Liver (tissue), 9 donors: ENCODE results near the gene PIK3CG. TPM values are rescaled to one million over a fixed set of nuclear protein-coding genes. Genes with fewer than 3 reads are reported as not detected.
"Not testable (repeated sequence)": the region's sequence is repeated elsewhere in the genome, so short reads cannot be mapped to it uniquely, and the experiment has no call there.

ENCODE experiments used
- DNase-seq: peaks from one replicate; pipeline ENCODE4 v3.0.0-alpha.2; 2017; ENCODE audit warnings: low spot score
- H3K27ac ChIP-seq, 2 donors: one replicate each; pipeline ENCODE4 v1.7.0; 2013; ENCODE audit warnings: inconsistent platforms in 2 of 2, low read length in 2 of 2, control low read depth in 1 of 2, low read depth in 1 of 2, mild to moderate bottlenecking in 1 of 2
- H3K27me3 ChIP-seq, 4 donors: one replicate each; pipeline versions ENCODE4 v1.6.1 to v1.7.0; 2013; ENCODE audit warnings: low read length in 3 of 4, inconsistent platforms in 1 of 4, mild to moderate bottlenecking in 1 of 4, moderate library complexity in 1 of 4; ENCODE audit not compliant: control insufficient read depth in 4 of 4, insufficient read depth in 4 of 4
- H3K36me3 ChIP-seq, 4 donors: one replicate each; pipeline versions ENCODE4 v1.6.1 to v1.7.0; 2013; ENCODE audit warnings: low read length in 3 of 4, mild to moderate bottlenecking in 3 of 4, low read depth in 1 of 4, moderate library complexity in 1 of 4; ENCODE audit not compliant: control insufficient read depth in 4 of 4, insufficient read depth in 3 of 4
- H3K4me1 ChIP-seq, 4 donors: one replicate each; pipeline versions ENCODE4 v1.6.1 to v1.7.0; 2013; ENCODE audit warnings: low read length in 3 of 4, mild to moderate bottlenecking in 3 of 4, moderate library complexity in 1 of 4; ENCODE audit not compliant: control insufficient read depth in 4 of 4, insufficient read depth in 4 of 4
- H3K4me3 ChIP-seq, 3 donors: one replicate each; pipeline versions ENCODE4 v1.6.1 to v1.7.0; 2013; ENCODE audit warnings: low read length in 3 of 3, control low read depth in 1 of 3, low read depth in 1 of 3, mild to moderate bottlenecking in 1 of 3
- H3K9ac ChIP-seq, 2 donors: one replicate each; pipeline ENCODE4 v1.7.0; 2013; ENCODE audit warnings: low read length in 2 of 2, mild to moderate bottlenecking in 2 of 2, moderate library complexity in 2 of 2, control low read depth in 1 of 2, low read depth in 1 of 2
- H3K9me3 ChIP-seq, 4 donors: one replicate each; pipeline versions ENCODE4 v1.6.1 to v1.7.0; 2013; ENCODE audit warnings: low read length in 3 of 4; ENCODE audit not compliant: control insufficient read depth in 4 of 4
- ATF3 ChIP-seq: IDR thresholded peaks from 2 replicates; pipeline ENCODE4 v1.6.1; 2016; ENCODE audit warnings: antibody characterized with exemption
- CTCF ChIP-seq: fragments of 150-350 bp; IDR thresholded peaks from 2 replicates; pipeline ENCODE4 v1.5.1; 2017; ENCODE audit warnings: improper control_type of control experiment, low read depth, low read length; ENCODE audit not compliant: missing input control
- EGR1 ChIP-seq, 2 donors: IDR thresholded peaks; 2 replicates each; pipeline ENCODE4 v1.6.1; 2016 to 2018; ENCODE audit warnings: antibody characterized with exemption in 2 of 2, low read depth in 2 of 2
- GABPA ChIP-seq, 2 donors: IDR thresholded peaks in 1 of 2; conservative IDR thresholded peaks in 1 of 2; 2 replicates each; pipeline ENCODE4 v1.6.1; 2016; ENCODE audit warnings: antibody characterized with exemption in 2 of 2, mild to moderate bottlenecking in 1 of 2, moderate library complexity in 1 of 2
- HNF4G ChIP-seq: IDR thresholded peaks from 2 replicates; pipeline ENCODE4 v1.6.1; 2016; ENCODE audit warnings: antibody characterized with exemption
- JUND ChIP-seq, 2 donors: IDR thresholded peaks; 2 replicates each; pipeline ENCODE4 v1.6.1; 2016; ENCODE audit warnings: antibody characterized with exemption in 2 of 2
- MAX ChIP-seq: IDR thresholded peaks from 2 replicates; pipeline ENCODE4 v1.6.1; 2016; ENCODE audit warnings: antibody characterized with exemption
- NR2F2 ChIP-seq: IDR thresholded peaks from 2 replicates; pipeline ENCODE4 v1.6.1; 2016; ENCODE audit warnings: antibody characterized with exemption
- RAD21 ChIP-seq, 2 donors: IDR thresholded peaks; 2 replicates each; pipeline ENCODE4 v1.6.1; 2016; ENCODE audit warnings: antibody characterized with exemption in 2 of 2, mild to moderate bottlenecking in 2 of 2
- RXRA ChIP-seq, 2 donors: IDR thresholded peaks; 2 replicates each; pipeline ENCODE4 v1.6.1; 2017 to 2018; ENCODE audit warnings: antibody characterized with exemption in 2 of 2, mild to moderate bottlenecking in 1 of 2
- SP1 ChIP-seq: IDR thresholded peaks from 2 replicates; pipeline ENCODE4 v1.6.1; 2018; ENCODE audit warnings: antibody characterized with exemption, mild to moderate bottlenecking
- YY1 ChIP-seq: IDR thresholded peaks from 2 replicates; pipeline ENCODE4 v1.6.1; 2016; ENCODE audit warnings: antibody characterized with exemption, mild to moderate bottlenecking
- ZBTB33 ChIP-seq: IDR thresholded peaks from 2 replicates; pipeline ENCODE4 v1.6.1; 2016; ENCODE audit warnings: antibody characterized with exemption
- WGBS: extraction: QIAGEN DNeasy Blood & Tissue Kit; methylation state at CpG from one replicate; pipeline ENCODE4 v1.1.7; 2013; 5-methylcytosine and 5-hydroxymethylcytosine counted together
- polyA plus RNA-seq, 2 donors: library from polyadenylated mRNA; stranded (reverse) in 1 of 2; unstranded in 1 of 2; fragments of 200-250 nt in 1 of 2; fragments of >200 nt in 1 of 2; fragmentation: Nextera tagmentation in 1 of 2; extraction: Ambion mirVana in 1 of 2; gene quantifications; one replicate each; pipeline versions ENCODE4 v1.2.1 to v1.2.3, GENCODE V29; 2013 to 2015
- total RNA-seq, 2 donors: library from RNA; depleted of rRNA; stranded (reverse); fragments of >200 nt; gene quantifications; one replicate each; pipeline ENCODE4 v1.2.3, GENCODE V29; 2014
- donor health status: healthy.
- donor health status: healthy.
- donor health status: healthy.
- donor health status: healthy.
- donor health status: healthy.

The PIK3CG gene
- total and polyA plus RNA-seq, 4 donors = 0.36 to 4.1 (median 1.3) TPM

GRCh38 chr7:106848851-106849442 is 16.1 kb upstream of the PIK3CG start:
- no peak overlapping the region for H3K27ac ChIP-seq
- DNase-seq = no peak
- no peaks in the 10 kb centered on the region for H3K36me3 ChIP-seq
- no peaks in the 10 kb centered on the region for H3K27me3 ChIP-seq
- no peaks in the 10 kb centered on the region for H3K4me1 ChIP-seq
- no peaks in the 10 kb centered on the region for H3K9me3 ChIP-seq
- TF ChIP-seq JUND (IDR thresholded peaks at IDR 0.05) (no peak), RXRA (IDR thresholded peaks at IDR 0.05) (no peak), RAD21 (IDR thresholded peaks at IDR 0.05) (no peak), YY1 (no peak)
- 55% methylated on average over 1 of the region's 1 CpG for WGBS
- no peak overlapping the region for H3K9ac ChIP-seq
- H3K4me3 ChIP-seq = no peak overlapping the region

- not testable (repeated sequence) for H3K36me3 ChIP-seq, H3K9me3 ChIP-seq, H3K9ac ChIP-seq, H3K27me3 ChIP-seq, H3K4me3 ChIP-seq, H3K27ac ChIP-seq, H3K4me1 ChIP-seq, DNase-seq
- 93% methylated on average over 7 of the region's 7 CpGs for WGBS
Observed at GRCh38 chr7:106851632-106852031, 13.4 kb upstream of the PIK3CG start.

- Histone ChIP-seq H3K9me3 (no peaks in the 10 kb centered on the region), H3K4me1 (no peaks in the 10 kb centered on the region), H3K4me3 (no peak overlapping the region), H3K9ac (no peak overlapping the region), H3K36me3 (no peaks in the 10 kb centered on the region), H3K27me3 (no peaks in the 10 kb centered on the region), H3K27ac (no peak overlapping the region)
- no peak for DNase-seq
- no peak for TF ChIP-seq ATF3
- TF ChIP-seq MAX = no peak
- WGBS = 70% methylated on average over 9 of the region's 9 CpGs
Observed at GRCh38 chr7:106853250-106853908, 11.7 kb upstream of the PIK3CG start.

GRCh38 chr7:106855540-106856132 is 9.4 kb upstream of the PIK3CG start:
- Histone ChIP-seq H3K27me3 (no peaks in the 10 kb centered on the region), H3K36me3 (no peaks in the 10 kb centered on the region), H3K27ac (no peak overlapping the region), H3K9ac (no peak overlapping the region), H3K9me3 (no peaks in the 10 kb centered on the region), H3K4me3 (no peak overlapping the region), H3K4me1 (no peaks in the 10 kb centered on the region)
- TF ChIP-seq SP1 (no peak), EGR1 (IDR thresholded peaks at IDR 0.05; ENCODE audit: low read depth in 2 of 2) (no peak), ZBTB33 (no peak), JUND (IDR thresholded peaks at IDR 0.05) (no peak), CTCF (no peak), NR2F2 (no peak), GABPA (IDR thresholded peaks at IDR 0.05 in 1 of 2, conservative IDR thresholded peaks at IDR 0.05 in 1 of 2) (no peak), HNF4G (no peak)
- WGBS = 89% methylated on average over 6 of the region's 6 CpGs
- no peak for DNase-seq
